CD14-positive monocyte (primary cell): Measurements from ENCODE around the gene CWC22. TPM values are rescaled to one million over a fixed set of nuclear protein-coding genes. Genes with fewer than 3 reads are reported as not detected.

Source experiments
- DNase-seq, 3 donors: peaks; one replicate each; pipeline ENCODE4 v3.0.0-alpha.2; 2011 to 2022
- H2AFZ ChIP-seq: 2 replicates; pipeline ENCODE4 v1.6.0; 2012; ENCODE audit warnings: mild to moderate bottlenecking, low read depth, low read length, inconsistent platforms; ENCODE audit not compliant: insufficient read depth, poor library complexity, severe bottlenecking
- H3K27ac ChIP-seq, 2 donors: 1 replicate in 1 of 2; 2 replicates in 1 of 2; pipeline ENCODE4 v1.5.1; 2012 to 2013; ENCODE audit warnings: low read length in 2 of 2, control low read depth in 1 of 2, inconsistent platforms in 1 of 2, low read depth in 1 of 2, mild to moderate bottlenecking in 1 of 2
- H3K27me3 ChIP-seq, 2 donors: one replicate each; pipeline versions ENCODE4 v1.6.0 to v1.6.1; 2011 to 2013; ENCODE audit warnings: low read length in 2 of 2; ENCODE audit not compliant: control insufficient read depth in 2 of 2, insufficient read depth in 2 of 2
- H3K36me3 ChIP-seq, 2 donors: replicated peaks in 1 of 2; 1 replicate in 1 of 2; 2 replicates in 1 of 2; pipeline versions ENCODE4 v1.5.1 to v1.6.1; 2012 to 2013; ENCODE audit warnings: low read length in 2 of 2, control low read depth in 1 of 2, inconsistent platforms in 1 of 2, mild to moderate bottlenecking in 1 of 2; ENCODE audit not compliant: insufficient read depth in 2 of 2, control insufficient read depth in 1 of 2
- H3K4me1 ChIP-seq, 2 donors: 1 replicate in 1 of 2; 2 replicates in 1 of 2; pipeline versions ENCODE4 v1.5.1 to v1.6.1; 2012 to 2013; ENCODE audit warnings: low read length in 2 of 2, control low read depth in 1 of 2, inconsistent platforms in 1 of 2, mild to moderate bottlenecking in 1 of 2, moderate library complexity in 1 of 2; ENCODE audit not compliant: insufficient read depth in 2 of 2, control insufficient read depth in 1 of 2
- H3K4me2 ChIP-seq: replicated peaks from 2 replicates; pipeline ENCODE3; 2012; ENCODE audit warnings: low read length, moderate library complexity, mild to moderate bottlenecking; ENCODE audit not compliant: poor library complexity, severe bottlenecking; ENCODE audit errors: extremely low read depth
- H3K4me3 ChIP-seq, 3 experiments: fragments of 200-600 bp in 1 of 3; sonication (generic) in 1 of 3; replicated peaks in 1 of 3; 1 replicate in 2 of 3; 2 replicates in 1 of 3; pipeline ENCODE4 v1.5.1; 2011 to 2013; ENCODE audit warnings: low read length in 3 of 3, mild to moderate bottlenecking in 3 of 3, control low read depth in 2 of 3, low read depth in 2 of 3, inconsistent platforms in 1 of 3, moderate library complexity in 1 of 3
- H3K79me2 ChIP-seq: 2 replicates; pipeline ENCODE4 v1.6.0; 2012; ENCODE audit warnings: mild to moderate bottlenecking, control low read depth, inconsistent platforms, low read length, moderate library complexity; ENCODE audit not compliant: insufficient read depth
- H3K9ac ChIP-seq: 2 replicates; pipeline ENCODE4 v1.6.0; 2017; ENCODE audit warnings: low read length, mild to moderate bottlenecking; ENCODE audit not compliant: insufficient read depth, poor library complexity, severe bottlenecking
- H3K9me3 ChIP-seq, 2 donors: replicated peaks in 1 of 2; 1 replicate in 1 of 2; 2 replicates in 1 of 2; pipeline versions ENCODE4 v1.5.1 to v1.6.1; 2012 to 2013; ENCODE audit warnings: low read length in 2 of 2, control low read depth in 1 of 2; ENCODE audit not compliant: control insufficient read depth in 1 of 2, insufficient read depth in 1 of 2
- H4K20me1 ChIP-seq: 2 replicates; pipeline ENCODE4 v1.6.0; 2012; ENCODE audit warnings: mild to moderate bottlenecking, low read length, control low read depth, moderate library complexity; ENCODE audit not compliant: insufficient read depth
- H3K27ac Mint-ChIP-seq, 7 donors: one replicate each; pipeline ENCODE4 v1.8.0; 2020; ENCODE audit warnings: mild to moderate bottlenecking in 7 of 7, mixed read lengths in 7 of 7, moderate library complexity in 6 of 7, inconsistent platforms in 2 of 7
- H3K27me3 Mint-ChIP-seq, 3 donors: one replicate each; pipeline ENCODE4 v1.8.0; 2021 to 2022; ENCODE audit warnings: low read depth in 3 of 3, mild to moderate bottlenecking in 3 of 3, mixed read lengths in 3 of 3, moderate library complexity in 3 of 3, inconsistent platforms in 1 of 3
- H3K36me3 Mint-ChIP-seq, 2 donors: one replicate each; pipeline ENCODE4 v1.8.0; 2020; ENCODE audit warnings: mixed read lengths in 2 of 2, inconsistent platforms in 1 of 2, mild to moderate bottlenecking in 1 of 2
- H3K4me1 Mint-ChIP-seq: one replicate; pipeline ENCODE4 v1.8.0; 2020; ENCODE audit warnings: mild to moderate bottlenecking, mixed read lengths
- H3K4me3 Mint-ChIP-seq, 2 donors: one replicate each; pipeline ENCODE4 v1.8.0; 2020; ENCODE audit warnings: mild to moderate bottlenecking in 2 of 2, mixed read lengths in 2 of 2, moderate library complexity in 1 of 2
- H3K9me3 Mint-ChIP-seq, 7 donors: one replicate each; pipeline ENCODE4 v1.8.0; 2020 to 2022; ENCODE audit warnings: mixed read lengths in 7 of 7, mild to moderate bottlenecking in 6 of 7, moderate library complexity in 6 of 7, inconsistent platforms in 2 of 7
- CTCF ChIP-seq: fragments of 200-600 bp; IDR thresholded peaks from one replicate; pipeline ENCODE4 v1.8.0; 2022; ENCODE audit warnings: antibody characterized with exemption, mild to moderate bottlenecking
- WGBS: methylation state at CpG from one replicate; pipeline ENCODE4 v1.1.5; 2013; ENCODE audit warnings: missing lambda C conversion rate; ENCODE audit not compliant: insufficient coverage; 5-methylcytosine and 5-hydroxymethylcytosine counted together
- intact Hi-C, 2 donors: fragments of 100-400 bp; cut with micrococcal nuclease; formaldehyde crosslinking; loops; one replicate each; pipeline versions ENCODE4 v1.15.0 to v1.15.1; 2023
- polyA plus RNA-seq, 3 donors: library from polyadenylated mRNA; depleted of rRNA in 1 of 3; unstranded in 2 of 3; stranded (reverse) in 1 of 3; fragments of 300-500 nt in 2 of 3; fragments of >200 nt in 1 of 3; fragmentation: Illumina TruSeq in 2 of 3; gene quantifications; 1 replicate in 2 of 3; 2 replicates in 1 of 3; pipeline ENCODE4 v1.2.3, GENCODE V29; 2012 to 2021

The CWC22 gene
- polyA plus RNA-seq, 3 donors, result 4.4 to 14.9 (median 9.5) TPM

- H3K4me1 Mint-ChIP-seq, result peaks cover 35% of the 10 kb centered on the region
- no peaks in the 10 kb centered on the region for H3K9me3 ChIP-seq
- H3K4me1 ChIP-seq, result peaks cover 27 to 29% of the 10 kb centered on the region in 2 donors
- H3K36me3 Mint-ChIP-seq, result peaks cover 12 to 14% of the 10 kb centered on the region in 2 donors
- H3K79me2 ChIP-seq, result peaks cover 97% of the 10 kb centered on the region
- H3K36me3 ChIP-seq, result no peaks in the 10 kb centered on the region
- H3K9me3 Mint-ChIP-seq, result no peaks in the 10 kb centered on the region
- H2AFZ ChIP-seq, result no peak overlapping the region
- no peaks in the 10 kb centered on the region for H3K27me3 ChIP-seq
- no peak for TF ChIP-seq CTCF
- no peak overlapping the region for H3K27ac Mint-ChIP-seq
- H4K20me1 ChIP-seq, result peaks cover 81% of the 10 kb centered on the region
- H3K4me3 ChIP-seq, result no peak overlapping the region
- no peak for DNase-seq
- intact Hi-C loops, result no loop called here
- no CpG with 5 or more reads among the region's 4 CpGs for WGBS
- H3K27me3 Mint-ChIP-seq, result peaks cover 0 to 1% (median 0%) of the 10 kb centered on the region in 3 donors
- H3K9ac ChIP-seq, result no peak overlapping the region
- no peak overlapping the region for H3K27ac ChIP-seq
- H3K4me2 ChIP-seq, result no peak overlapping the region
- H3K4me3 Mint-ChIP-seq, result no peak overlapping the region
These were observed 8.1 kb downstream of the CWC22 start for GRCh38 chr2:179999000-179999399.

DNA sequence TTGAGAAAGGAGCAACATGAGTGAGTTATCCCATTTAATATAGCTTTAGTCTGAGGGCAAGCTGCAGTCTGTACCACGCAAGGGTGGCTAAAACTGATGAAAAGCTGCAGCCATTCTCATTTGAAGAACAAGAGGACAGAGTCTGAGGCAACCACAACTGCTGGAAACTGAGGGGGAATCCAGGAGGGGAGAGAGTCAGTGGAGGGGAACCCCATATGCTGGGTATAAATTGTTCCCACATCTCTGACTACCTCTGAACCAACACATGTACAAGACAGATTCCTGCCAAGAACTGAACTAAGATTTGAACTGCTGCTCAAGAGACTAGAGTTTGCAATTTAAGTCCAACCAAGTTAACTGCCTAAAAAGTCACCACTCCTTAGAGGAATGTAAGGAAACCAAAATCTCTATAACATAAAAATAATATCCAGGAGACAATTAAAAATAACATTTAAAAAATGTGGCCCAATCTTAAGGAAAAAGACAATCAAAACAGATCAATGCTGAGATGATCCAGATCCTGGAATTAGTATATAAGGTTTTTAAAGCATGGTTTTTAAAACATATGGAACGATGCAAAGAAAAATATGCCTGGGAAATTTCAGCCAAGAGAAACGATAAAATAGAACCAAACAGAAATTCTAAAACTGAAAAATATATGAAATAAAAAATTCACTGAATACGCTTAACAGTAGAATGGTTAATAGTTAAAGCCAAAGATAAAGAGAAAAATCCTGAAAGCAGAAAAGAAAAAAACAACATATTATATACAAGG lies 11.2 kb downstream of the CWC22 start:
- no peak overlapping the region for H3K27ac ChIP-seq
- no peak for TF ChIP-seq CTCF
- 100% methylated on average over 1 of the region's 4 CpGs for WGBS
- no peaks in the 10 kb centered on the region for H3K27me3 Mint-ChIP-seq
- H3K4me2 ChIP-seq, result no peak overlapping the region
- H3K27me3 ChIP-seq, result no peaks in the 10 kb centered on the region
- no peak overlapping the region for H3K9ac ChIP-seq
- H2AFZ ChIP-seq, result no peak overlapping the region
- H4K20me1 ChIP-seq, result peaks cover 80% of the 10 kb centered on the region
- H3K27ac Mint-ChIP-seq, result peak overlapping the region in 3 of 7 donors; percentile 5 to 50 (median 12)
- H3K4me3 Mint-ChIP-seq, result no peak overlapping the region
- H3K36me3 ChIP-seq, result peaks cover 19 to 24% of the 10 kb centered on the region in 2 donors
- H3K36me3 Mint-ChIP-seq, result peaks cover 29 to 32% of the 10 kb centered on the region in 2 donors
- intact Hi-C loops, result no loop called here
- DNase-seq, result no peak
- peaks cover 9% of the 10 kb centered on the region for H3K4me1 Mint-ChIP-seq
- peaks cover 70% of the 10 kb centered on the region for H3K79me2 ChIP-seq
- H3K4me3 ChIP-seq, result no peak overlapping the region
- H3K9me3 Mint-ChIP-seq, result no peaks in the 10 kb centered on the region
- H3K9me3 ChIP-seq, result no peaks in the 10 kb centered on the region
- H3K4me1 ChIP-seq, result no peaks in the 10 kb centered on the region
